ENCODE results near the gene C1orf21.

GRCh38 chr1:184395370-184395769 is 8.5 kb downstream of the C1orf21 start:
- TF ChIP-seq BHLHE40 (IDR thresholded peaks at IDR 0.05; ENCODE audit: borderline replicate concordance), result no peak
- no peak for TF ChIP-seq HDGF (IDR thresholded peaks at IDR 0.05; ENCODE audit: borderline replicate concordance)
- TF ChIP-seq SUZ12 (IDR thresholded peaks at IDR 0.05), result no peak
- no peak for TF ChIP-seq ELF4 (IDR thresholded peaks at IDR 0.05)
- no peak for TF ChIP-seq L3MBTL2 (conservative IDR thresholded peaks at IDR 0.05)
- TF ChIP-seq CTBP1 (IDR thresholded peaks at IDR 0.05; ENCODE audit: borderline replicate concordance), result no peak
- no peak for TF ChIP-seq ARNT (IDR thresholded peaks at IDR 0.05)
- TF ChIP-seq LEF1 (IDR thresholded peaks at IDR 0.05; ENCODE audit: borderline replicate concordance), result no peak
- no peak for TF ChIP-seq FOXM1 (IDR thresholded peaks at IDR 0.05; ENCODE audit: borderline replicate concordance)
- no peak for TF ChIP-seq TARDBP (IDR thresholded peaks at IDR 0.05)
- no peak for TF ChIP-seq FOXK2 (IDR thresholded peaks at IDR 0.05)
- no peak for TF ChIP-seq FOXA1 (IDR thresholded peaks at IDR 0.05)
- TF ChIP-seq SP1 (IDR thresholded peaks at IDR 0.05), result no peak
- TF ChIP-seq ZNF384 (IDR thresholded peaks at IDR 0.05), result no peak

Measured in HEK293T (cell line).